Esophagus squamous epithelium (tissue), 5 donors: ENCODE measurements around the gene LRFN5. TPM values are rescaled to one million over a fixed set of nuclear protein-coding genes. Genes with fewer than 3 reads are reported as not detected.
"Not testable (repeated sequence)": the region's sequence is repeated elsewhere in the genome, so short reads cannot be mapped to it uniquely, and the experiment has no call there.

ENCODE experiments used
- DNase-seq: peaks from one replicate; lab custom pipeline; 2025; lab: John Stamatoyannopoulos, UW
- H3K27ac ChIP-seq, 4 donors: fragments of 200-600 bp; sonication (generic); one replicate each; pipeline ENCODE4 v1.5.1; 2016 to 2019; ENCODE audit warnings: mild to moderate bottlenecking in 1 of 4
- H3K27me3 ChIP-seq, 4 donors: fragments of 200-600 bp; sonication (generic); 1 replicate in 3 of 4; 2 replicates in 1 of 4; pipeline versions ENCODE4 v1.5.1 to v1.6.0; 2017 to 2021; ENCODE audit warnings: antibody characterized with exemption in 1 of 4
- H3K36me3 ChIP-seq, 3 donors: fragments of 200-600 bp; sonication (generic); one replicate each; pipeline ENCODE4 v1.5.1; 2016 to 2019
- H3K4me1 ChIP-seq, 3 donors: fragments of 200-600 bp; sonication (generic); one replicate each; pipeline ENCODE4 v1.5.1; 2017 to 2019
- H3K4me3 ChIP-seq, 4 donors: fragments of 200-600 bp; sonication (generic); 1 replicate in 3 of 4; 2 replicates in 1 of 4; pipeline ENCODE4 v1.5.1; 2016 to 2019; ENCODE audit warnings: mild to moderate bottlenecking in 2 of 4, moderate library complexity in 1 of 4
- H3K9me3 ChIP-seq, 3 donors: fragments of 200-600 bp; sonication (generic); one replicate each; pipeline ENCODE4 v1.5.1; 2016 to 2019
- POLR2A ChIP-seq, 4 donors: fragments of 450-650 bp; IDR thresholded peaks; one replicate each; pipeline ENCODE4 v1.6.1; 2017; ENCODE audit warnings: antibody characterized with exemption in 4 of 4, mild to moderate bottlenecking in 4 of 4, moderate library complexity in 3 of 4
- WGBS, 2 donors: methylation state at CpG; one replicate each; pipeline ENCODE4 v1.1.5; 2018; 5-methylcytosine and 5-hydroxymethylcytosine counted together
- intact Hi-C: fragments of 100-400 bp; cut with DNase I; formaldehyde crosslinking; loops from one replicate; pipeline ENCODE4 v1.15.0; 2022
- total RNA-seq, 4 donors: library from RNA; depleted of rRNA; stranded (reverse); fragments of >200 nt; gene quantifications; one replicate each; pipeline ENCODE4 v1.1.0, GENCODE V29; 2016
- TF ChIP-seq, protein P1 (sequence below), 6 experiments: fragments of 450-650 bp in 4 of 6; fragments of 200-600 bp in 2 of 6; sonication (generic) in 2 of 6; IDR thresholded peaks; one replicate each; pipeline ENCODE4 v1.5.1; 2016 to 2019; ENCODE audit warnings: antibody characterized with exemption in 6 of 6, mild to moderate bottlenecking in 4 of 6, moderate library complexity in 4 of 6
- donor health status: DM: yes; HTN: yes; CAD: no.

LRFN5 gene
- total RNA-seq, 4 donors from 2014 or later: 0.13 to 1.3 (median 0.43) TPM

DNA sequence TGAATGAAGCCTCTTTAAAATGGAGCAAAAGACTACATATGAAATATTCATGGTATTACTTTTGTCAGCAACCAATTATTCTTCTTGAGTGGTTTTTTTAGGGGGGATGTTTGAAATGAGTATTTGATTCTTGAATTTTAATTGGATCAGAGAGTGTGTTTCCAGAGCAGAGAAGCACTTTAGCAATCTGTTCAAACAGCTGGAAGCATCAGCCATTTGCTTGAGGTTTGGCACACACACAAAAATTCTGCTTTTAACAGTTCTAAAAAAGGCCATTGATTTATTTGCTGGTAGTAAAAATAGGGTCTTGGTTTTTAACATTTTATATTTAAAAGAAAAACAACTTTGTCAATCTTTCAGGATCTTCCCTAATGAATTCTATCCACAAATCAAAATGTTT, 292.7 kb downstream of the LRFN5 start:
- DNase-seq: no peak
- intact Hi-C loops: no loop called here
- Histone ChIP-seq H3K4me3 (no peak overlapping the region), H3K4me1 (no peaks in the 10 kb centered on the region), H3K27me3 (no peaks in the 10 kb centered on the region), H3K27ac (no peak overlapping the region), H3K36me3 (no peaks in the 10 kb centered on the region), H3K9me3 (no peaks in the 10 kb centered on the region)
- TF ChIP-seq POLR2A (IDR thresholded peaks at IDR 0.05): no peak
- TF ChIP-seq, protein P1, sequence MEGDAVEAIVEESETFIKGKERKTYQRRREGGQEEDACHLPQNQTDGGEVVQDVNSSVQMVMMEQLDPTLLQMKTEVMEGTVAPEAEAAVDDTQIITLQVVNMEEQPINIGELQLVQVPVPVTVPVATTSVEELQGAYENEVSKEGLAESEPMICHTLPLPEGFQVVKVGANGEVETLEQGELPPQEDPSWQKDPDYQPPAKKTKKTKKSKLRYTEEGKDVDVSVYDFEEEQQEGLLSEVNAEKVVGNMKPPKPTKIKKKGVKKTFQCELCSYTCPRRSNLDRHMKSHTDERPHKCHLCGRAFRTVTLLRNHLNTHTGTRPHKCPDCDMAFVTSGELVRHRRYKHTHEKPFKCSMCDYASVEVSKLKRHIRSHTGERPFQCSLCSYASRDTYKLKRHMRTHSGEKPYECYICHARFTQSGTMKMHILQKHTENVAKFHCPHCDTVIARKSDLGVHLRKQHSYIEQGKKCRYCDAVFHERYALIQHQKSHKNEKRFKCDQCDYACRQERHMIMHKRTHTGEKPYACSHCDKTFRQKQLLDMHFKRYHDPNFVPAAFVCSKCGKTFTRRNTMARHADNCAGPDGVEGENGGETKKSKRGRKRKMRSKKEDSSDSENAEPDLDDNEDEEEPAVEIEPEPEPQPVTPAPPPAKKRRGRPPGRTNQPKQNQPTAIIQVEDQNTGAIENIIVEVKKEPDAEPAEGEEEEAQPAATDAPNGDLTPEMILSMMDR (IDR thresholded peaks at IDR 0.05): no peak

DNA sequence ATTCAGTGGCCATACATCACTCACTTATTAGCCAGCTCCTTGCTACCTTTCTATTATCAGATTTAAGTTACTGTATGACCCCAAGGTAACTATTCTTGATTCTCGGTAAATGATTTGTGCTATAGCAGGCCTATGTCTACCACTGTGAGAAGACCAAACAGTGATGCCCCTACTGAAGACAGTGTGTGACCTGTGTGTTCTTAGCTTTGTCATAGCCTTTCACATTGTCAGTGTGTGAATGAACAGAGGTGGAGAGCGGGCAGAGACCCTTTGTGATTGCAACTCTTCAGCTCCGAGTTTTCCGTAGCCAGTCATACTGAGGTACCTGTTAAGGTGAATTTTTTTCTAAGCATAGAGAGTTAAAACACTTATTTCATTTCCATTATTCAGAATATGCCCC, 294.0 kb downstream of the LRFN5 start:
- Histone ChIP-seq H3K27ac (no peak overlapping the region), H3K9me3 (no peaks in the 10 kb centered on the region), H3K4me3 (no peak overlapping the region), H3K27me3 (no peaks in the 10 kb centered on the region), H3K36me3 (no peaks in the 10 kb centered on the region), H3K4me1 (no peaks in the 10 kb centered on the region)
- no peak for TF ChIP-seq POLR2A (IDR thresholded peaks at IDR 0.05)
- TF ChIP-seq, protein P1 (IDR thresholded peaks at IDR 0.05): no peak
- 82 to 91% methylated on average over 4 of the region's 4 CpGs for WGBS, 2 donors
- no peak for DNase-seq
- intact Hi-C loops: no loop called here

DNA sequence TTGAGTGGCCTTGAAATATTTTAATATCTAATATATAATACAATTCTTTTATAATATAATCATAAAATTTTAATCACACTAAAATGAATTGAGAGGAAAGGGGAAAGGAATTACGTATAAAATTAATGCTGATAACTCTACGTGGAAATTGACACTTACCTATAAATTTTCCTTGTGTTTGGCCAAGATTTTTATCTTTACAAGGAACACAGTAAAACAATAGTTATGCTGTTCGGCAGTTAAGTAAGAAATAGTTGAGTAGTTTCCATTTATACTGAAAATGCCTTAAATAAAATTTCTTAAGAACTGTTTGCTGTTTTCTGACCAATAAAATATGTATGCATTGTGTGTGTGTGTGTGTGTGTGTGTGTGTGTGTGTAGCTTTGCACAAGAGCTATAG, 294.4 kb downstream of the LRFN5 start:
- Histone ChIP-seq H3K4me1 (no peaks in the 10 kb centered on the region), H3K27me3 (no peaks in the 10 kb centered on the region), H3K36me3 (no peaks in the 10 kb centered on the region), H3K9me3 (no peaks in the 10 kb centered on the region), H3K27ac (no peak overlapping the region), H3K4me3 (no peak overlapping the region)
- intact Hi-C loops: no loop called here
- WGBS, 2 donors: 44 to 62% methylated on average over 3 of the region's 3 CpGs
- no peak for TF ChIP-seq POLR2A (IDR thresholded peaks at IDR 0.05)
- TF ChIP-seq, protein P1 (IDR thresholded peaks at IDR 0.05): no peak
- DNase-seq: no peak

DNA sequence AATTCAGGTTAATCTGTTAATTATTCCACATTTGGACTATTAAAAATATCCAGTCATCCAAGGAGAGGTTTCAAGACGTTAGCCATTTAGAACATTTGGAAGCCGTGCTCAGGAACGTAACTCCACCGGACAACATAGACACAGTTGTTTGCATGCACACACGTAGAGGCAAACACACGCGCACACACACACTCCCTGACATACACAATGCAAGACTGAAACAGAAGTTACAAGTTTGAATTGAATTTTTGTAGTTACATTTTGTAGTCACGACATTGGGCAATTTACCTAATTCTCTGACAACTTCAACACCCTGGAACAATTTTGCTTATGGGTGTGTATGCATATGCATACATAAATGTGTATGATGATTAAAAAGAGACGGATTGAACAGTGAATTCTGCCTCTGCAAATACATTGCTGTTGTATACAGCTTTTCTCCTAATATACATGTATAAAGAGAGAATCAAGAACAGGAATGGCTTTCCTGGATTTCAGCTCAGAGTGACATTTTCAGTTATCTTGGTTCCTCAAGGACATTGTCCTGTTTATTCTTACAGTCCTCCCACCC, 298.8 kb downstream of the LRFN5 start:
- intact Hi-C loops: no loop called here
- no peak overlapping the region for H3K4me3 ChIP-seq
- TF ChIP-seq, protein P1 (IDR thresholded peaks at IDR 0.05): no peak
- TF ChIP-seq POLR2A (IDR thresholded peaks at IDR 0.05): no peak
- 93% methylated on average over 9 of the region's 9 CpGs for WGBS, 2 donors
- no peaks in the 10 kb centered on the region for H3K4me1 ChIP-seq
- H3K36me3 ChIP-seq: no peaks in the 10 kb centered on the region
- H3K27me3 ChIP-seq: no peaks in the 10 kb centered on the region
- H3K9me3 ChIP-seq: no peaks in the 10 kb centered on the region
- no peak for DNase-seq
- H3K27ac ChIP-seq: no peak overlapping the region

DNA sequence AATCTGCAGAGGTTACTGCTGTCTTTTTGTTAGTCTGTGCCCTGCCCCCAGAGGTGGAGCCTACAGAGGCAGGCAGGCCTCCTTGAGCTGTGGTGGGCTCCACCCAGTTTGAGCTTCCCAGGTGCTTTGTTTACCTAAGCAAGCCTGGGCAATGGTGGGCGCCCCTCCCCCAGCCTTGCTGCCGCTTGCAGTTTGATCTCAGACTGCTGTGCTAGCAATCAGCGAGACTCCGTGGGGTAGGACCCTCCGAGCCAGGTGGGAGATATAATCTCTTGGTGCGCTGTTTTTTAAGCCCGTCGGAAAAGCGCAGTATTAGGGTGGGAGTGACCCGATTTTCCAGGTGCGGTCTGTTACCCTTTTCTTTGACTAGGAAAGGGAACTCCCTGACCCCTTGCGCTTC, 304.5 kb downstream of the LRFN5 start:
- intact Hi-C loops, H3K36me3 ChIP-seq, H3K27me3 ChIP-seq, DNase-seq, H3K9me3 ChIP-seq, H3K4me1 ChIP-seq: not testable (repeated sequence)
- WGBS, 2 donors: 73 to 95% methylated on average over 4 to 6 of the region's 12 CpGs
- H3K4me3 ChIP-seq: peak overlapping the region in 2 of 4 donors; percentile 24 to 51
- H3K27ac ChIP-seq: peak overlapping the region in 1 of 4 donors; percentile 74

DNA sequence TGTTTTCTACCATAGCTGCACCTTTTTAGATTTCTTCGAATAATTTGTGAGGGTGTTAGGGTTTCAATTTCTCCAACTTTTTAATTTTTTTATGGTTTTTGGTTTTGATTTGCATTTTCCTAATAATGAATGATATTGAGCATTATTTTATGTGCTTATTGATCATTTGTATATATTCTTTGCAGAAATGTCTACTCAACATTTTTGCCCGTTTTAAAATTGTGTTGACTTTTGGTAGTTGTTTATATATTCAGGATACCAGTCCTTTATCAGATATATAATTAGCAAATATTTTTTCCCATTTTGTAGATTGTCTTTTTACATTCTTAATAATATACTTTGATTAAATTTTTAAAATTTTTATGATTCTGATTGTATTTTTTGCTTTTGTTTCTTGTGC, 306.7 kb downstream of the LRFN5 start:
- H3K4me3 ChIP-seq: no peak overlapping the region
- WGBS, 2 donors: 84 to 96% methylated on average over 2 of the region's 2 CpGs
- no peak for DNase-seq
- no peaks in the 10 kb centered on the region for H3K27me3 ChIP-seq
- H3K9me3 ChIP-seq: no peaks in the 10 kb centered on the region
- H3K36me3 ChIP-seq: no peaks in the 10 kb centered on the region
- no peak for TF ChIP-seq POLR2A (IDR thresholded peaks at IDR 0.05)
- TF ChIP-seq, protein P1 (IDR thresholded peaks at IDR 0.05): no peak
- intact Hi-C loops: no loop called here
- H3K27ac ChIP-seq: no peak overlapping the region
- no peaks in the 10 kb centered on the region for H3K4me1 ChIP-seq
